ENCODE results near the gene HMX2.

- no peak for TF ChIP-seq CTCF (conservative IDR thresholded peaks at IDR 0.05 in 1 of 2, IDR thresholded peaks at IDR 0.05 in 1 of 2; ENCODE audit: extremely low read depth in 1 of 2, insufficient read depth in 1 of 2, low read depth in 1 of 2, low read length in 2 of 2)
- TF ChIP-seq EZH2 (IDR thresholded peaks at IDR 0.05; ENCODE audit: borderline replicate concordance, low read length), result peak; percentile 60
Measured at GRCh38 chr10:123136806-123137642, 10.9 kb upstream of the HMX2 start.

Data from mammary epithelial cell (primary cell).